ENCODE data around the gene SCYL2.

- TF ChIP-seq CTCF (IDR thresholded peaks at IDR 0.05), result no peak
- no peak for TF ChIP-seq EP300 (IDR thresholded peaks at IDR 0.05)
Measured at GRCh38 chr12:100238801-100239200, 28.2 kb upstream of the SCYL2 start.
